ENCODE measurements around the gene CYP1A2.
"Not testable (repeated sequence)": the region's sequence is repeated elsewhere in the genome, so short reads cannot be mapped to it uniquely, and the experiment has no call there.

The CYP1A2 gene

DNA sequence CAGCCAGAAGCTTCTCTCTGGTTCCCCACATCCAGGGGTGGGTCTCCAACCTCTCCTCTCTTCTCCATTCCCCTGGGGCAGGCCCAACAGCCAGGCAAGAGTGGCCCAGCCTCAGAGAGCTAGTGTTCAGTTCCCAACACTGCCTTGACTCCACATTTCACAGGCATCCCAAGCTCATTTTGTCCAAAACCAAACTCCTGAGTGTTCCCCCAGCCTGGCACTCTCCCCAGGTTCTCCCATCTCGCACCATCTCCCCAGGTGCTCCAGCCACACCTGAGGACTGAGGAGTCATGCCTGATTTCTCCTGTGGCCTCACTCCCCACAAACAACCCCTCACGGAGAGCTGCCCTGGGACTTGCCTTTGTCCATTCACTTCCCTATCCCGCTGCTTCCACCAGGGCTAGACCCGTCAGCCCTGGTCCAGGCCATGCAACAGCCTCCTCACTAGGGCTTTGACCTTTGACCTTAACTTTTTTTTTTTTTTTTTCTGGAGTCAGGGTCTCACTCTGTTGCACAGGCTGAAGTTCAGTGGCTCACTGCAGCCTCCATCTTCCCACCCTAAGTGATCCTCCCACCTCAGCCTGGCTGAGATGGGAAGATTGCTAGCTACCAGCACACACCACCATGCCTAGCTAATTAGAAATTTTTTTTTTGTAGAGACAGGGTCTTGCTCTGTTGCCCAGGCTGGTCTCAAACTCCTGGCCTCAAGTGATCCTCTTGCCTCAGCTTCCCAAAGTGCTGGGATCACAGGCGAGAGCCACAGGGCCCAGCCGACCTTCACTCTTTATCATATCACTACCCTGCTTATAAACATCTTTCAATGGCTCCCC lies 29.3 kb downstream of the CYP1A2 start:
- DNase-seq = no peak

DNA sequence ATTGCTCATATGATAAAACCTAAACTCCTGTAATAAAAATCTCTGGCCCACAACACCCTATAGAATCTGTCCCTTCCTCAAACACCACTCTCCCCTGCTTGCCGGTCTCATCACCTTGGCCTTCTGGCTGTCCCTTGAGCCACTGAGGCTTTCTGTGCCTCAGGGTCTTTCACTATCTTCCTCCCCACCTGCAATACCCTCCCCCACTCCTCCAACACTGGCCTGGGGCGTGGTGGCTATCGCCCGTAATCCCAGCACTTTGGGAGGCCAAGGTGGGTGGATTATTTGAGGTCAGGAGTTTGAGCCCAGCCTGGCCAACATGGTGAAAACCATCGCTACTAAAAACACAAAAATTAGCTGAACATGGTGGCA lies 29.9 kb downstream of the CYP1A2 start:
- no peak for DNase-seq

DNA sequence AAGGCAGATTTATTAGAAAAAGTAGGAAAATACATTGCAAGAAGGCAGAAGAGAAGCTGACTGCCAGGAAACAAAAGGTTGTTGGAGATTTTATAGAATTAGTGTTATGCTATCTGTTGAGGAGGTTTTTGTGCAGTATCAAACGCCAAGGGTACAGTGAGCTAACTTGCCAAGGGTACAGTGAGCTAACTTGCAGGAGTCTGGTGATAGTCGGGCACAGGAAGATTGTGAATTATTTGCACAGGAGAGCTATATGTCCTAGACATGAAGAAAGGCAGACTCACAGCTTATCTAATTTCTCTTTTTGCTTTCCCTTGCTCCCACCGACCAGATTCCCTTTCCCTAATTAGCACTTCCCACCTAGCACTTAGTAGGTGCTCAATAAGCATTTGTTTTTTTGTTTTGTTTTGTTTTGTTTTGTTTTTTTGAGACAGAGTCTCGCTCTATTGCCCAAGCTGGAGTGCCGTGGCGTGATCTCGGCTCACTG lies 30.6 kb downstream of the CYP1A2 start:
- no peak for DNase-seq

DNA sequence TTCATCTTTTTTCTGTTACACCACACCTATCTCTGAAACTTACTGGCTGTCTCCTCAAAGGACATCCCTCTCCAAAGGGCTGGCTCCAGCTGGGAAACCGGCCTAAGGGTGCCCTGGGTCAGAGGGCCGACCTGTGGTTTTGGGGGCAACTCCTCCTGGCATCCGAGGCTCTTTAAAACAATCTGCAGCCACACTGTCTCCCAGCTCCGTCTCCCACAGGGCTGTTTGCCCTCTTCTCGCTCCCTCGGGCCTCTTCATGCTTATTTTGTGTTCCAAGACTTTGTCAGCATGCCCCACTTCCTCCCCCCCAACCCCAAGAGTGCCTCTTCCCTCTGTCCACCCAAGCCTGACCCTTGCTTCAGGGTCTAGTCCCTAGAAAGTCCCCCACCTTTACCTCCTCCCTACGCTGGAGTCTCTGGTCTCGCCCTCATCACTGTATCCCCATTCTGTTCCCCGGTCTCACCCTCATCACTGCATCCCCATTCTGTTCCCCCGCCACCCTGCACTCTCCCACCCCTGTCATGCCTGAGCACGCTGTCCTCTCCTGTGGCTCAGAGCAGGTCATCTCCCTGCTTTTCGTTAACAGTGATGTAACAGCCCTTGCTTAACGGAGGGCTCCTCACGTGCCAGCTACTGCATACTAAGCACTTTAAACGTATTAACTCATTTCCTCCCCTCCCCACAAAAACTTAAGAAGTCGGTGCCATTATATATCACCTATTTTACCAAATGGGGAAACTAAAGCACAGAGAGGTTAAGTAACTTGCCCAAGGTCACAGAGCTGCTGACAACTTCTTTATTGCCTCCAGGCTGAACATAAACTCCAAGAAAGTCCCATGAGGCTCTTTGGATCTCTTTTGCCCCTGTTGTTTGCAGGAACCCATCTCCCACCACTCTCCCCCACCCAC lies 32.1 kb downstream of the CYP1A2 start:
- no peak for DNase-seq

DNA sequence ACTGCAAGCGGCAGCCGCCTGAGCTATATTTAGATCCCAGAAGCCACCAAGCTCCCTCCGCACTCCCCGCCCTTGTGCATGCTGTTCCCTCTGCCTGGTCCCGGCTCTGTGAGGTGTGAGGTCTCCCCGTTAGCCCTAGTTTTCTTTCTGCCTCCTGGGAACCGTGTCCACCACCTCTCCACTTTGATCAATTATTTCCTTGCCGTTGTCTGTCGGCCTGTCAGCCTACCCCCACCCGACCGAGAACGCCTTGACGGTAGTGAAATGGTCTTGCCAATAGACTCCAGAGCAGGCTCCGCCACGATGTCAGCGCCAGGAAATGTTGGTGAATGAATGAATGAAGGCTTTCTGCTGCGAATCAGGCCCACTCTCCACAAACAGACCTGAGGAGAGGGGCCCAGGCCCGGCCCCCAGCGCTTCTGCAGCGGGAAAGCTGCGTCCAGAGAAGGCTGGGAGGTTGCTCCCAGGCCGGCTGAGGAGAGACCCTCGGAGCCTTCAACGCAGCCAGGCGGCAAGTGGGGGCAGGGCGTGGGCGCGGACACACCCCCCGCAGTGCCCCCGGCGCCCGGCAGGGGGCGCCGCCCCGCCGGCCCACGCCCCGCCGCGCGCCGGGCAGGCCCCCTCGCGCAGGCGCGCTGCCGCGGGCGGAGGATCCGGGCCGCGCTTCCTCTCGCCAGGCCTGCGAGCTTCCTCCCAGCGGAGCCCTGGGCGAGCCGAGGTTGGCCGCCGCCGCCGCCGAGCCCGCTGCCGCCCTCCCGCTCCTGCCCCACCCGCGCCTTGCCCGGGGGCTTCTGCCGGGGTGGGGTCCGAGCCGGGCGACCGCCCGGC lies 33.0 kb downstream of the CYP1A2 start, which contains the start of gene CSK:
CSK (plus strand) TSS at position 650 of the 828 bp plus-strand sequence. CDS start 16,218 bp downstream, outside the sequence.
- DNase-seq = peak in 11 of 14 donors; percentile 42 to 88 (median 57)

DNA sequence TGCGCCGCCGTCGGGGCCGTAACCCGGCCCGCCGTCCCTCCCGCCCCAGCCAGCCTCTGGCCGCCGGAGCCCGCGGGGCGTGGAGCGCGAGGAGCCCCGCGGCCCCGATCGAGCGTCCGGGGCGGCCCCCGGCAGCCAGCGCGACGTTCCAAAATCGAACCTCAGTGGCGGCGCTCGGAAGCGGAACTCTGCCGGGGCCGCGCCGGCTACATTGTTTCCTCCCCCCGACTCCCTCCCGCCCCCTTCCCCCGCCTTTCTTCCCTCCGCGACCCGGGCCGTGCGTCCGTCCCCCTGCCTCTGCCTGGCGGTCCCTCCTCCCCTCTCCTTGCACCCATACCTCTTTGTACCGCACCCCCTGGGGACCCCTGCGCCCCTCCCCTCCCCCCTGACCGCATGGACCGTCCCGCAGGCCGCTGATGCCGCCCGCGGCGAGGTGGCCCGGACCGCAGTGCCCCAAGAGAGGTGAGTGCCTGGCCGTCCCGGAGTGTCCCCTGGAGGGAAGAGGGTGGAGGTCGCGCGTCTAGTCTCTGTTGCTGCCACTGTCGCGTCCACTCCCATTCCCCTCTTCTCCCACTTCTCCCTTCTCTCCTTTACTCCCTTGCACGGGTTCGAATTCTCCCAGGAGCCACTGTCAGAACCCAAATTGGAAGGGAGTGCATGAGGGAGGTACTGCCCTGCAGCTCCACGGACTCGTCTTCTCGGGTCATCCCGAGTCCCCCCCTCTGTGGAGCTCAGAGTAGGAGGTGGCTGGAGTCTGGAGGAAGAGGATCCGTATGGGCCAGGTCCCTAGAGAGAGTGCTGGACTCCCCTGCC lies 33.8 kb downstream of the CYP1A2 start:
- DNase-seq = peak in 4 of 14 donors; percentile 25 to 73 (median 58)

DNA sequence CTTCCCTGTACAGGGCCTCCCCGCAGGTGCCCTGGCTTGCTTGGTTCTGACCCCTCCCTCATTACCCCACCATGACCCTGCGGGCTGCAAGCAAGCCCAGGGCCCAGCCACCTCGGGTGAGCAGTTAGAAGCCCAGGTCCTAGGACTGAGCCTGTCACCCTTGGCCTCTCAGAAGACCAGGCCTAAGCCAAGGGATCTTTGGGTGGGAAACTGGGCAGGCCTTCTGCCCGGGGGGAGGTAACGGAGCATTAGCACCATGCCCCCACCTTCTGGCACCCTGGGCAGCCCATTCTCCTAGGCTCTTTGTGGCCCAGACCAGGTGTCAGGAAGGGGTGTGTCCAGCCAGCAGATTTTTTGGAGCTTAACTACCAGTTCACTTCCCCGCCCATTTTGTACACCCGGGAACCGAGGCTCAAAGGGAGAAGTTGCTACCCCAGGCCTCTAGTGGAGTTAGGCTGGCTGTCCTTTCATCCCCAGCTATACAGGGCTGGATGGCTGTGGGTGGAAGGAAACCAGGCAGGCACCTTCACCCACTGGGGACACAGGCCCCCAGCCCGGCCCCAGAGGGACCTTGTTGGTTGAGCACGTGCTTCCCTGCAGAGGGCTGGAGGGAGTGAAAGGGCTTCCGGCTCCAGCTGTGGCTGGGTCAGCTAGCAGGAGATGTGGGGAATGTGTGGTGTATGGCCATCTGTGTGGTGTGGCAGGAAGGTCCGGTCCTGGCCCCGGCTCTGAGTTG lies 34.6 kb downstream of the CYP1A2 start:
- DNase-seq = peak in 4 of 14 donors; percentile 31 to 62 (median 48)

DNA sequence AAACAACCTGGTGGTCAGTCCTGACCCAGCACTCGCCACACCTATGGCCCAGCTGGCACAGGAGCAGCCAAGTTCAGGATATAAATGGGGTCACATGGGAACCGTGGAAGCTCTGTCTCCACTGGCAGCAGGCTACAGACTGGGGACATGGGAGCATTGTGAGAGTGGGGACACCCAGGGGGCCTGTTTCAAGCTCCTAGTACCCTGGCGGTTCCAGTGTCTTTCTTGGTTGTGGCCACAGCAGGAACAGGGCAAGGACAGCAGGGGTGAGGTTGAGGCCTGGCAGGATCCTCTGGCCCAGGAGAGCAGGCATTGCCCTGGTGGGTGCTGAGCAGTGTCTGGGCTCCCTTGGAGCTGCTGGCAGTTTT lies 35.1 kb downstream of the CYP1A2 start:
- DNase-seq = peak in 4 of 14 donors; percentile 36 to 62 (median 56)

DNA sequence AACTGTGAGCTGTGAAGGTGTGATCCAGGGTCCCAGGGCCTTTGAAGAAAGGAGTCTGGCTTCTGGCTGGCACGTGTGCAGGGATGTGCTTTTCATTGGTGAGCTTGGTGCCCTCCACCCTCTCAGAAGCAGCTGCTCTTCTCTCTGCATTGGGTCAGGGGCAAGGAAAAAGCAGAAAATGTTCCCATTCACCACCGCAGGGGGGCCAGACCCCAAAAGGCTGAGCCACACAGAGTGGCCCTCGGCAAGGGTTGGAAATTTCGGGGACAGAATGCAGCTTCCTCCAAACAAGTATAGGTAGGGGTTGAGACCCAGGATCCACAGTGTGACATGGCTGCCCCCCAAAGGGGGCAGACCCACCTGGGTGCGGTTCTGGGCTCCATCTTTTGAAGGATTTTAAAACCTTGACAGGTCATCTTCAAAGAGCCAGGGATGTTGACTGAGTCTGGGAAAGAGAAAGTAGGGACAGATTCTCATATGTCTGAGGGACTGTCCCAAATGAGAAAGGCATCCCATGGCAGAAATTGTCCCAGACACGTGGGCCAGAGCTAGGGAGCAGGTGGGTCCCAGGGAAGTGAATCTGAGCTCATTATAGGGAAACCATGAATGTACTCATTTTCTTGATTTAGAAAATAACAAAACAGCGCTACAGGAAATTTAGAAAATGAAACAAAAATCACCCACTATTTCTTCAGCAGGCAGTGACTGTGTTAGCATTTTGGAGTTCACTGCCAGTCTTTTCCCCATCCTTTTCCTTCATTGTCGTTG lies 36.0 kb downstream of the CYP1A2 start:
- DNase-seq = no peak

DNA sequence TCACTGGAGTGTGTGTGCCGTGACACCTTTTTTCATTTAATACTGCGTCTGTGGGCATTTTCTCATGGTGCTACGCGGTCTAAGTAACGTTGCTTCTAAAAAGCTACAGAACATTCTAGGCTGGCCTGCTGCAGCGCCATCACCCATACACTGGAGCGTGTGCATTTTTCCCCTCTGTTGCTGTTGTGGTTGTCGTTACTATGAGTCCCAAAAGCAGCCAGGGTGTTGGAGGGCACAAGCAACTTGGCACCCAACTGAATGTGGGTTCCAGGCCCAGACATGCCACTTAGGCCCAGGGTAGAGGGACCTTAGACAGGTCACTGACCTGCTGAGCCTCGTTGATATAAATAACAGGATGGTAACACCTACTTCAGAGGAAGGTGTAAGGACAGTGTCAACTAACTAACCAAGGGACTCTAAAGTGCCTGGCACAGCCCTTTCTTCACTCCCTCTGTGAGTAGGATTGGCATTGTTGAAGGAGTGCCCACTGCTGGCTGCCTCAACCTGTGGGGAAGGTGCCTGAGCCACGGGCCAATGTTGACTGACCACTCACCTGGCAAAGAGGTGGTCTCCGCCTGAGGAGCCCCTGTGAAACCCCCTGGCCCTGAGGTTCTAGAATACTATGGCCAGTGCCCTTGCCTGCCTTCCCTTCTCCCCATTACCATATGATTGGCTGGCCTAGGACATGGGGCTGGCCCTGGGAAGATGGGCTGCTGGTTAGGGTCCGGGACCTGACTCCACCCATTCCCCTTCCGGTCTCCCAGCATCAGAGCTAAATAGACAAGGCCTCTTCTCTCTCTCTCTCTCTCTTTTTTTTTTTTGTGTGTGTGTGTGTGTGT lies 36.8 kb downstream of the CYP1A2 start:
- DNase-seq = no peak

DNA sequence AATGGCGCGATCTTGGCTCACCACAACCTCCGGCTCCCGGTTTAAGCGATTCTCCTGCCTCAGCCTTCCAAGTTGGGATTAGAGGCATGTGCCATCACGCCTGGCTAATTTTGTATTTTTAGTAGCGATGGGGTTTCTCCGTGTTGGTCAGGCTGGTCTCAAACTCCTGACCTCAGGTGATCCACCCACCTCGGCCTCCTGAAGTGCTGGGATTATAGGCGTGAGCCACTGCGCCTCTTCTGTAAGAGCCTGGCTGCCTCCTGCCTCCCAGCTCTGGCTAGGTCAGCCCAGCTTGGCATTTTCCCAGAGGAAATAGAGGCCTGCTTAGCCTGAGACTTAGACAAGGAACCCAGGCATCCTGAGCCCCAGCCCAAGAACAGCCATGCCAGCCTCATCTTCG lies 37.4 kb downstream of the CYP1A2 start:
- DNase-seq = not testable (repeated sequence)

DNA sequence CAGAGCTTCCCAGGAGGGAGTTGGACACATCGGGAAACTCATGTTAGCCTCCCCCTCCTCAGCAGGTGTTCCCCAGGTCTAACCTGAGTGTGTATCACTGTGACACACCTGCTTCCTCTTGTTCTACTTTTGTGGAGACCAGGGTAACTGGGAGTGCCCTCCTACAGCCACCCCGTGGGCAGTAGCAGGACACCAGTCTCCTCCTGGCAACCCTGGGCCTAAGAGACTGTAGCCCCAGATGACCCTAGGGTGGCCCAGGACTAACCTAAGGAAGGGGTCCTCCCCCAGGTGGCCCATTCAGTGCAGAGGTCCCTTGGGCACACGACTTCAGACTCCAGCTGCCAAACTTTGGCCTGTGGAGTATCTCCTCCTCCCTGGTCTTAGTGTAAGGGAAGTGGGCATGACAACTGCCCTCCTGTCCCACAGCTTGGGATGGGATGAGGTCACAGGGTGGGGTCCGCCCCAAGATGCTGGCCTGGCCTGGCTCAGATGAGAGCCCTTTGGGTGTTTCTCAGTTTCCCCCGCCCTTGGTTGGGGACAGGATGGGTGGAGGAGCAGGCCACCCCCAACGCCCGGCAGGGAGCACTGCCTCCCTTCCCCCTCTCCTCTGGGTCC lies 38.0 kb downstream of the CYP1A2 start:
- no peak for DNase-seq

DNA sequence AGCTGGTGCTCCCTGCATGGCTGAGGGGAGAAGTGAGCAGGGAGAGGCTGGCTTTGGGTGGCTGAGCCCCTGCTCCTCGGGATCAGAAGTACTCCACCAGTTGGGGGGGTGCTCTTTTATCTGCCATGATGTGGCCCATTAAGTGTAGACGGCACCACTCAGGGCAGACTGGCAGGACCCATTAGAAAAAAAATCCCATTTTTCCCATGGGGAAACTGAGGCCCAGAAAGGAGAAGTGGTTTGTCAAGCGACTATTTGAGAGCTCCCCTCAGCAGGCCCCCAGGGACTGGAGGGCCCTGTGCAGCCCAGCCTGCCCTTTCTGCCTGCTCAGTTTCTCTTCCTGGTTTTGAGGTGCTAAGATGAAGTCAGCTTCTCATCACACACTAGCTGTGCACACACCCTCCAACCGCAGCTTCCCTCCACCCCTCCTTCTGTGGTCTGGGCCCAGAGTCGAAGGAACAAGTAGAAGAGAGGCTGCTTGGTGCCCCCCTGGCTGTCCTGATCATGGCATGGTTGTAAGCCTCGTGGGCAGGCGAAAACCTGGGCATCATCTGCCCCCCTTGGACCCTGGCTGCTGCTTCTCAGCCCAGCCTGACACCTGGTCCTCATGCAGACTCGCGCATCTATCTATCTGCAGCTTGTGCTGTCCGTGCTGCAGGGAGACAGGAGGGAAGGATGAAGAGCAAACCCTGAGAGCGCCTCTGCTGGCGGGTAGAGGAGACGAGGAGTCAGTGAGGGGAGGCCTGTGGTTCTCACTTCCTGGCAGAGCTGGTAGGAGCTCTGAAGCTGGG lies 38.8 kb downstream of the CYP1A2 start:
- DNase-seq = peak in 10 of 14 donors; percentile 52 to 80 (median 75)

DNA sequence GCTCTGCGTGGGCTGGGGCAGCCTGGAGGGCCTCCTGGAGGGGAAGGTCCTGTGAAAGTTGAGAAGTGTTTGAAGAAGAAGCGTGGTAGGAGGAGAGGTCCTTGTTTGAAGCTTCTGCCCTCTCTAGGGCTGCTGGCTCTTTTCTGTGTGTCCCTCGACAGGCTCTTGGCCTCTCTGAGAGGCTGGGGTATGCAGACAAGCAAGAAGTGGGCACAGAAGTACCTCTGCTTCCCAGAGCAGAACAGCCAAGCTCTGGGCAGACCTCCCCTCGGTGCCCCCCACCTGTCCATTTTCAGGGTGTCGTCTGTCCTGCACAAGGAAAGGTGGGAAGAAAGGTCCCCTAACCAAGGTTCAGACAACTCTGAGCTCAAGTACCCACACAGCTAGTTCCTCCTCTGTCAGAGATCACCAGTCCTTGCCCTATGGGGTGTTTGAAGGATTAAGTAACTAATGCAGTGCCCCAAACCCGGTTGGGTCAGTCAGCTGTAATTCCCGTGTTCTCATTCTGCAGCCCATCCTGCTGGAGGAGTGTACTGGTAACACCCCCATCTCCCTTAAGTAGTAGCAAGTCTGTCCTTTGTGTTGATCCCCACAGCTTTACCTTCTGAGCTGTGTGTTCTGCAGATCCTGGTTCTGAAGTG lies 39.5 kb downstream of the CYP1A2 start:
- DNase-seq = no peak

DNA sequence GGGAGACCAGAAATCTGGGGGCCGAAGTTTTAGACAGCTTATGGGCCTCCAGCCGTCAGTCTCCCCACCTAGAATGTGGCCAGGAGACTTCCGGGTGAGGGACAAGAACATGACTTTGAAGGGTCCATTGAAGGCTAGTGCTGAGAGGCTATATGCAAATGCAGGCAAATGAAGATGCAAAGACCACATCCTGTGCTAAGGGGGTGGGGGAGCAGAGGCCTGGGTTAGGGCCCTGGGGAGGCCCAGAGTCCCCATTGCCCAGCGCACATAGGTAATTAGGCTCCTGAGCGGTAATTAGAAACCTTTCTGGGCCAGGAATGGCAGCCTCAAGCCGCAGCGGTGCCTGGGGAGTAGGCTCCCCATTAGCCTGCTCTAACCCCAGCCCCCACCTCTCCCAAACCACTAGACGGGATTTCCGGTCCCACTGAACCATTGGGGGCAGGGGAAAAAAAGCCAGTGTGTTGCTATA lies 40.1 kb downstream of the CYP1A2 start:
- DNase-seq = no peak

DNA sequence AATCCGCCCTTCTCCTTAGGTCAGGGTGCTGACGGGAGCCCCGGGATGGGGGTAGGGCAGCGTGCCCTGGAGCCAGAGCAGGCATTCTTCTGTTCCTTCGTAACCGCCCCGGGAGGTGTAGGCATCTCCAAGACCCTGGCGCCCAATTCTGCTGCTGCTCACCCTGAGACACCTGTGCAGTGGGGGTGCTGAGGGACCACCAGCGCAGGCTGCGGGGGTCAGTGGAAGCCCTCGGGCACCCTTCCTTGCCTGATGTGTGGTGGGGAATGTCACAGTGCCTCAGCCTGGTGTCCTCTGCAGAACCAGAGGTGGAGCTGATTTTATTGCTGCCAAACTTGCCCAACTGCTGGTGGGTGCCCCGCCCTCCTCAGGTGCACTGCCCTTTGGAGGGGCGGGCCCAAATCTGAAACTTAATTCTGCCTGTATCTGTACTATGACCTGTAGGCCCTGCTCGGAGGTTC lies 40.6 kb downstream of the CYP1A2 start:
- no peak for DNase-seq

DNA sequence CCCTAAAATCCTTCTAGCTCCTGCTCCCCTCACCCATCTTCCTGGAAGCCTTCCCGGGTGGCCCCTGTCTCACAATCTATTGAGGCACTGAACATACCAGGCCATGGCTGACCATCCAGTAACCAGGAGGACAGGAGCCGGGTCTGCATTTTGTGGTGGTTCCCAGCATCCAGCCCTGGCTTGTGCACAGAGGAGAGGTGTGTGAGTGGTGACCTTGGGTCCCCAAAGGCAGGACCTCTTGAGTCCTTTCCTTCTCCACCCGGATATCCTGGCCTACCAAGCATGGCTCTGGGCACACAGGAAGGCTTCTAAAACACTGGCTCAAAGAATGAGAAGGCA lies 41.1 kb downstream of the CYP1A2 start:
- DNase-seq = no peak
